GM23338 (cell line): ENCODE data around the gene SLC2A6. TPM values are rescaled to one million over a fixed set of nuclear protein-coding genes. Genes with fewer than 3 reads are reported as not detected.

Experiments
- ATAC-seq: fragments of 200-7000 bp; cut with Tn5 transposase; 3 replicates; pipeline ENCODE4 v1.9.1; 2020
- DNase-seq: peaks from one replicate; pipeline ENCODE4 v3.0.0-alpha.2; 2015; ENCODE audit warnings: low spot score
- H2AFZ ChIP-seq: fragments of 200-600 bp; sonication (generic); 2 replicates; pipeline ENCODE4 v1.8.0; 2016; ENCODE audit warnings: antibody characterized with exemption, mild to moderate bottlenecking, moderate library complexity
- H3F3A ChIP-seq: fragments of 200-600 bp; sonication (generic); replicated peaks from 2 replicates; pipeline ENCODE4 v1.8.0; 2017; ENCODE audit warnings: antibody characterized with exemption, mixed run types, low read depth
- H3K27ac ChIP-seq: fragments of 200-600 bp; sonication (generic); 2 replicates; pipeline ENCODE4 v1.6.1; 2016; ENCODE audit warnings: low read depth
- H3K27me3 ChIP-seq: fragments of 200-600 bp; sonication (generic); 2 replicates; pipeline ENCODE4 v1.8.0; 2016; ENCODE audit warnings: mild to moderate bottlenecking, mixed run types, moderate library complexity; ENCODE audit not compliant: insufficient read depth
- H3K36me3 ChIP-seq: fragments of 200-600 bp; sonication (generic); 2 replicates; pipeline ENCODE4 v1.8.0; 2016; ENCODE audit warnings: mild to moderate bottlenecking; ENCODE audit not compliant: insufficient read depth
- H3K4me1 ChIP-seq: fragments of 200-600 bp; sonication (generic); 2 replicates; pipeline ENCODE4 v1.8.0; 2016; ENCODE audit warnings: mild to moderate bottlenecking, moderate library complexity; ENCODE audit not compliant: insufficient read depth
- H3K4me2 ChIP-seq: fragments of 200-600 bp; sonication (generic); 2 replicates; pipeline ENCODE4 v1.7.1; 2017; ENCODE audit warnings: mixed run types
- H3K4me3 ChIP-seq: fragments of 200-600 bp; sonication (generic); 2 replicates; pipeline ENCODE4 v1.6.1; 2016; ENCODE audit warnings: mixed run types
- H3K79me2 ChIP-seq: fragments of 200-600 bp; sonication (generic); replicated peaks from 2 replicates; pipeline ENCODE4 v1.8.0; 2017; ENCODE audit warnings: mild to moderate bottlenecking; ENCODE audit not compliant: insufficient read depth
- H3K9me2 ChIP-seq: fragments of 200-600 bp; sonication (generic); 2 replicates; pipeline ENCODE4 v1.8.0; 2017; ENCODE audit not compliant: insufficient read depth
- H4K20me1 ChIP-seq: fragments of 200-600 bp; sonication (generic); replicated peaks from 2 replicates; pipeline ENCODE4 v1.8.0; 2017; ENCODE audit warnings: mild to moderate bottlenecking; ENCODE audit not compliant: insufficient read depth
- H3K27ac Mint-ChIP-seq: 2 replicates; pipeline ENCODE4 v1.8.0; 2020; ENCODE audit warnings: inconsistent platforms, mild to moderate bottlenecking, moderate library complexity, mixed read lengths
- H3K27me3 Mint-ChIP-seq: 3 replicates; pipeline ENCODE4 v1.8.0; 2022; ENCODE audit warnings: low read depth, mild to moderate bottlenecking, moderate library complexity, mixed read lengths, inconsistent platforms; ENCODE audit not compliant: insufficient read depth, poor library complexity
- H3K36me3 Mint-ChIP-seq: 3 replicates; pipeline ENCODE4 v1.8.0; 2021; ENCODE audit warnings: low read depth, mild to moderate bottlenecking, inconsistent platforms, moderate library complexity, mixed read lengths
- H3K4me1 Mint-ChIP-seq: 3 replicates; pipeline ENCODE4 v1.8.0; 2020; ENCODE audit warnings: mild to moderate bottlenecking, inconsistent platforms, mixed read lengths
- H3K4me3 Mint-ChIP-seq: 3 replicates; pipeline ENCODE4 v1.8.0; 2021; ENCODE audit warnings: moderate library complexity, mild to moderate bottlenecking, inconsistent platforms, mixed read lengths
- H3K9me3 Mint-ChIP-seq: 3 replicates; pipeline ENCODE4 v1.8.0; 2020; ENCODE audit warnings: moderate library complexity, mild to moderate bottlenecking, inconsistent platforms, mixed read lengths
- CREB1 ChIP-seq: fragments of 250-450 bp; sonication (Bioruptor Pico); IDR thresholded peaks from 2 replicates; pipeline ENCODE4 v1.5.0; 2020; ENCODE audit warnings: low read depth, mild to moderate bottlenecking, moderate library complexity
- JUNB ChIP-seq: IDR thresholded peaks from one replicate; pipeline ENCODE4 v1.6.1; 2016; ENCODE audit warnings: antibody characterized with exemption; ENCODE audit not compliant: unreplicated experiment
- NANOG ChIP-seq: IDR thresholded peaks from 2 replicates; pipeline ENCODE4 v1.6.1; 2016; ENCODE audit warnings: antibody characterized with exemption, borderline replicate concordance
- POLR2AphosphoS5 ChIP-seq: IDR thresholded peaks from 2 replicates; pipeline ENCODE4 v1.6.1; 2016; ENCODE audit warnings: antibody characterized with exemption, low read depth
- STAT1 ChIP-seq: IDR thresholded peaks from one replicate; pipeline ENCODE4 v1.6.1; 2016; ENCODE audit warnings: antibody characterized with exemption; ENCODE audit not compliant: unreplicated experiment
- ZNF114 ChIP-seq: fragments of 250-450 bp; sonication (Bioruptor Pico); IDR thresholded peaks from 2 replicates; pipeline ENCODE4 v1.5.0; 2020; ENCODE audit warnings: mild to moderate bottlenecking, moderate library complexity
- ZNF331 ChIP-seq: fragments of 250-450 bp; sonication (Bioruptor Pico); IDR thresholded peaks from 2 replicates; pipeline ENCODE4 v1.5.0; 2020; ENCODE audit warnings: low read depth, mild to moderate bottlenecking, moderate library complexity
- polyA plus RNA-seq: library from polyadenylated mRNA; unstranded; fragments of >200 nt; fragmentation: Nextera tagmentation; extraction: Ambion mirVana; gene quantifications from 2 replicates; pipeline ENCODE4 v1.2.1, GENCODE V29; 2016
- total RNA-seq: library from RNA; depleted of rRNA; stranded (reverse); fragments of >200 nt; shearing (Covaris generic); gene quantifications from 2 replicates; pipeline ENCODE4 v1.2.3, GENCODE V29; 2014
- TF ChIP-seq, protein P1 (sequence below), 2 experiments: fragments of 200-600 bp in 1 of 2; sonication (generic) in 1 of 2; conservative IDR thresholded peaks; 2 replicates each; pipeline versions ENCODE4 v1.5.1 to v1.6.1; 2016 to 2017; ENCODE audit warnings: antibody characterized with exemption in 2 of 2, low read depth in 2 of 2, mild to moderate bottlenecking in 2 of 2, moderate library complexity in 1 of 2
- TF ChIP-seq, protein P2 (sequence below): IDR thresholded peaks from 2 replicates; pipeline ENCODE4 v1.6.1; 2016; ENCODE audit warnings: antibody characterized with exemption
- TF ChIP-seq, protein P3 (sequence below): IDR thresholded peaks from one replicate; pipeline ENCODE4 v1.6.1; 2018; ENCODE audit warnings: antibody characterized with exemption; ENCODE audit not compliant: unreplicated experiment
- TF ChIP-seq, protein P4 (sequence below): fragments of 250-450 bp; sonication (Bioruptor Pico); IDR thresholded peaks from 2 replicates; pipeline ENCODE4 v1.5.0; 2020; ENCODE audit warnings: mild to moderate bottlenecking, moderate library complexity

The SLC2A6 gene
- total and polyA plus RNA-seq, 2 experiments from 2014 or later, result 17.5 to 39.3 TPM

DNA sequence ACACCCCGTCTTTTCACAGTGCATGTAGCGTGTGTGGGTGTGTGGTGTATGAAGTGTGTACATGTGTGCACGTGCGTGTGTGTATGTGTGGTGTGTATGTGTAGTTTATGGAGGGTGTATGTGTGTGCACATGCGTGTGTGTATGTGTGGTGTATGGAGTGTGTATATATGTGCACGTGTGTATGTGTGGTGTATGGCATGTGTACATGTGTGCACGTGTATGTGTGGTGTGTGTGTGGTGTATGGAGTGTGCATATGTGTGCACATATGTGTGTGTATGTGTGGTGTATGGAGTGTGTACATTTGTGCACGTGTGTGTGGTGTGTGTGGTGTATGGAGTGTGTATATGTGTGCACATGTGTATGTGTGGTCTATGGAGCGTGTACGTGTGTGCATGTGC, 32.7 kb upstream of the SLC2A6 start (continued):
- TF ChIP-seq, protein P1, sequence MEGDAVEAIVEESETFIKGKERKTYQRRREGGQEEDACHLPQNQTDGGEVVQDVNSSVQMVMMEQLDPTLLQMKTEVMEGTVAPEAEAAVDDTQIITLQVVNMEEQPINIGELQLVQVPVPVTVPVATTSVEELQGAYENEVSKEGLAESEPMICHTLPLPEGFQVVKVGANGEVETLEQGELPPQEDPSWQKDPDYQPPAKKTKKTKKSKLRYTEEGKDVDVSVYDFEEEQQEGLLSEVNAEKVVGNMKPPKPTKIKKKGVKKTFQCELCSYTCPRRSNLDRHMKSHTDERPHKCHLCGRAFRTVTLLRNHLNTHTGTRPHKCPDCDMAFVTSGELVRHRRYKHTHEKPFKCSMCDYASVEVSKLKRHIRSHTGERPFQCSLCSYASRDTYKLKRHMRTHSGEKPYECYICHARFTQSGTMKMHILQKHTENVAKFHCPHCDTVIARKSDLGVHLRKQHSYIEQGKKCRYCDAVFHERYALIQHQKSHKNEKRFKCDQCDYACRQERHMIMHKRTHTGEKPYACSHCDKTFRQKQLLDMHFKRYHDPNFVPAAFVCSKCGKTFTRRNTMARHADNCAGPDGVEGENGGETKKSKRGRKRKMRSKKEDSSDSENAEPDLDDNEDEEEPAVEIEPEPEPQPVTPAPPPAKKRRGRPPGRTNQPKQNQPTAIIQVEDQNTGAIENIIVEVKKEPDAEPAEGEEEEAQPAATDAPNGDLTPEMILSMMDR (conservative IDR thresholded peaks at IDR 0.05; ENCODE audit: low read depth in 2 of 2), result no peak
- TF ChIP-seq CREB1 (CRISPR knock-in tag) (no peak), NANOG (no peak), ZNF331 (CRISPR knock-in tag) (no peak), STAT1 (no peak), POLR2AphosphoS5 (no peak), ZNF114 (CRISPR knock-in tag) (no peak)
- TF ChIP-seq, protein P2, sequence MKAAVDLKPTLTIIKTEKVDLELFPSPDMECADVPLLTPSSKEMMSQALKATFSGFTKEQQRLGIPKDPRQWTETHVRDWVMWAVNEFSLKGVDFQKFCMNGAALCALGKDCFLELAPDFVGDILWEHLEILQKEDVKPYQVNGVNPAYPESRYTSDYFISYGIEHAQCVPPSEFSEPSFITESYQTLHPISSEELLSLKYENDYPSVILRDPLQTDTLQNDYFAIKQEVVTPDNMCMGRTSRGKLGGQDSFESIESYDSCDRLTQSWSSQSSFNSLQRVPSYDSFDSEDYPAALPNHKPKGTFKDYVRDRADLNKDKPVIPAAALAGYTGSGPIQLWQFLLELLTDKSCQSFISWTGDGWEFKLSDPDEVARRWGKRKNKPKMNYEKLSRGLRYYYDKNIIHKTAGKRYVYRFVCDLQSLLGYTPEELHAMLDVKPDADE, result no peak
- TF ChIP-seq, protein P3, sequence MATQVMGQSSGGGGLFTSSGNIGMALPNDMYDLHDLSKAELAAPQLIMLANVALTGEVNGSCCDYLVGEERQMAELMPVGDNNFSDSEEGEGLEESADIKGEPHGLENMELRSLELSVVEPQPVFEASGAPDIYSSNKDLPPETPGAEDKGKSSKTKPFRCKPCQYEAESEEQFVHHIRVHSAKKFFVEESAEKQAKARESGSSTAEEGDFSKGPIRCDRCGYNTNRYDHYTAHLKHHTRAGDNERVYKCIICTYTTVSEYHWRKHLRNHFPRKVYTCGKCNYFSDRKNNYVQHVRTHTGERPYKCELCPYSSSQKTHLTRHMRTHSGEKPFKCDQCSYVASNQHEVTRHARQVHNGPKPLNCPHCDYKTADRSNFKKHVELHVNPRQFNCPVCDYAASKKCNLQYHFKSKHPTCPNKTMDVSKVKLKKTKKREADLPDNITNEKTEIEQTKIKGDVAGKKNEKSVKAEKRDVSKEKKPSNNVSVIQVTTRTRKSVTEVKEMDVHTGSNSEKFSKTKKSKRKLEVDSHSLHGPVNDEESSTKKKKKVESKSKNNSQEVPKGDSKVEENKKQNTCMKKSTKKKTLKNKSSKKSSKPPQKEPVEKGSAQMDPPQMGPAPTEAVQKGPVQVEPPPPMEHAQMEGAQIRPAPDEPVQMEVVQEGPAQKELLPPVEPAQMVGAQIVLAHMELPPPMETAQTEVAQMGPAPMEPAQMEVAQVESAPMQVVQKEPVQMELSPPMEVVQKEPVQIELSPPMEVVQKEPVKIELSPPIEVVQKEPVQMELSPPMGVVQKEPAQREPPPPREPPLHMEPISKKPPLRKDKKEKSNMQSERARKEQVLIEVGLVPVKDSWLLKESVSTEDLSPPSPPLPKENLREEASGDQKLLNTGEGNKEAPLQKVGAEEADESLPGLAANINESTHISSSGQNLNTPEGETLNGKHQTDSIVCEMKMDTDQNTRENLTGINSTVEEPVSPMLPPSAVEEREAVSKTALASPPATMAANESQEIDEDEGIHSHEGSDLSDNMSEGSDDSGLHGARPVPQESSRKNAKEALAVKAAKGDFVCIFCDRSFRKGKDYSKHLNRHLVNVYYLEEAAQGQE, result no peak

DNA sequence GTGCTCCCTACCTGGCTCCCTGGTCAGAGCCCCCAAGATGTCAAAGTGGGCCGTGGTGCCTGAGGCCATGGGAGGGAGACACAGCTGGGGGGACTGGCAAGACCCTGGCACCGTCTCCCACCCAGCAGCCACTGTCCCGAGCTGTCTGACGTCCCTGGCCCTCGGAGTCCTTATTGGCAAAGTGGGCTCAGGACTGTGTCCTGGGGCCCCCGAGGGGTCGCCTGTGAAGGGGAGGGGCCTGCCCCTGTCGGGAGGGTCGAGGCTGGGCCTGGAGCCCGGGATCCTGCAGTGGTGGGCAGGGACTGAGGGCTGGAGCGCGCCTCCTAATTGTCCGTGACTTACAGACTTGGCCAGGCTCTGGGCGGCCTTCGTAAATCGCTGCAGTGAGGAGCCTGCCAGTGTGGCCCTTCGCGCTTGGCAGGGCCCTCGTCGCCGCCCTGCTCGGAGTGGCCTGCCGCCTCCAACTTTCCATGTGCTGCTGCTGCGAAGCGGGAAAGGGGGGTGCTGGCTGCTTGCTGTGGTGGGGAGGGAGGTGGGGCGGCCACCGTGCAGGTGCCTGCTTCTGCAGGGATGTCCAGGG, 32.1 kb upstream of the SLC2A6 start:
- Mint-ChIP-seq H3K4me1 (peaks cover 21% of the 10 kb centered on the region), H3K27ac (no peak overlapping the region), H3K36me3 (no peaks in the 10 kb centered on the region), H3K27me3 (peaks cover 11% of the 10 kb centered on the region), H3K9me3 (no peaks in the 10 kb centered on the region), H3K4me3 (no peak overlapping the region; the same call in 2 of the 3 replicates)
- Histone ChIP-seq H3K36me3 (no peaks in the 10 kb centered on the region), H3K4me1 (peaks cover 15% of the 10 kb centered on the region), H3K27me3 (no peaks in the 10 kb centered on the region), H3F3A (peaks cover 5% of the 10 kb centered on the region; the same call in 1 of the 2 replicates), H3K79me2 (no peaks in the 10 kb centered on the region), H3K27ac (no peak overlapping the region), H3K4me3 (no peak overlapping the region), H2AFZ (no peak overlapping the region), H3K4me2 (no peak overlapping the region), H4K20me1 (no peaks in the 10 kb centered on the region), H3K9me2 (no peaks in the 10 kb centered on the region)
- DNase-seq, result no peak
- no peak for ATAC-seq
- TF ChIP-seq, protein P2, result no peak
- TF ChIP-seq JUNB, result no peak
- TF ChIP-seq, protein P4, sequence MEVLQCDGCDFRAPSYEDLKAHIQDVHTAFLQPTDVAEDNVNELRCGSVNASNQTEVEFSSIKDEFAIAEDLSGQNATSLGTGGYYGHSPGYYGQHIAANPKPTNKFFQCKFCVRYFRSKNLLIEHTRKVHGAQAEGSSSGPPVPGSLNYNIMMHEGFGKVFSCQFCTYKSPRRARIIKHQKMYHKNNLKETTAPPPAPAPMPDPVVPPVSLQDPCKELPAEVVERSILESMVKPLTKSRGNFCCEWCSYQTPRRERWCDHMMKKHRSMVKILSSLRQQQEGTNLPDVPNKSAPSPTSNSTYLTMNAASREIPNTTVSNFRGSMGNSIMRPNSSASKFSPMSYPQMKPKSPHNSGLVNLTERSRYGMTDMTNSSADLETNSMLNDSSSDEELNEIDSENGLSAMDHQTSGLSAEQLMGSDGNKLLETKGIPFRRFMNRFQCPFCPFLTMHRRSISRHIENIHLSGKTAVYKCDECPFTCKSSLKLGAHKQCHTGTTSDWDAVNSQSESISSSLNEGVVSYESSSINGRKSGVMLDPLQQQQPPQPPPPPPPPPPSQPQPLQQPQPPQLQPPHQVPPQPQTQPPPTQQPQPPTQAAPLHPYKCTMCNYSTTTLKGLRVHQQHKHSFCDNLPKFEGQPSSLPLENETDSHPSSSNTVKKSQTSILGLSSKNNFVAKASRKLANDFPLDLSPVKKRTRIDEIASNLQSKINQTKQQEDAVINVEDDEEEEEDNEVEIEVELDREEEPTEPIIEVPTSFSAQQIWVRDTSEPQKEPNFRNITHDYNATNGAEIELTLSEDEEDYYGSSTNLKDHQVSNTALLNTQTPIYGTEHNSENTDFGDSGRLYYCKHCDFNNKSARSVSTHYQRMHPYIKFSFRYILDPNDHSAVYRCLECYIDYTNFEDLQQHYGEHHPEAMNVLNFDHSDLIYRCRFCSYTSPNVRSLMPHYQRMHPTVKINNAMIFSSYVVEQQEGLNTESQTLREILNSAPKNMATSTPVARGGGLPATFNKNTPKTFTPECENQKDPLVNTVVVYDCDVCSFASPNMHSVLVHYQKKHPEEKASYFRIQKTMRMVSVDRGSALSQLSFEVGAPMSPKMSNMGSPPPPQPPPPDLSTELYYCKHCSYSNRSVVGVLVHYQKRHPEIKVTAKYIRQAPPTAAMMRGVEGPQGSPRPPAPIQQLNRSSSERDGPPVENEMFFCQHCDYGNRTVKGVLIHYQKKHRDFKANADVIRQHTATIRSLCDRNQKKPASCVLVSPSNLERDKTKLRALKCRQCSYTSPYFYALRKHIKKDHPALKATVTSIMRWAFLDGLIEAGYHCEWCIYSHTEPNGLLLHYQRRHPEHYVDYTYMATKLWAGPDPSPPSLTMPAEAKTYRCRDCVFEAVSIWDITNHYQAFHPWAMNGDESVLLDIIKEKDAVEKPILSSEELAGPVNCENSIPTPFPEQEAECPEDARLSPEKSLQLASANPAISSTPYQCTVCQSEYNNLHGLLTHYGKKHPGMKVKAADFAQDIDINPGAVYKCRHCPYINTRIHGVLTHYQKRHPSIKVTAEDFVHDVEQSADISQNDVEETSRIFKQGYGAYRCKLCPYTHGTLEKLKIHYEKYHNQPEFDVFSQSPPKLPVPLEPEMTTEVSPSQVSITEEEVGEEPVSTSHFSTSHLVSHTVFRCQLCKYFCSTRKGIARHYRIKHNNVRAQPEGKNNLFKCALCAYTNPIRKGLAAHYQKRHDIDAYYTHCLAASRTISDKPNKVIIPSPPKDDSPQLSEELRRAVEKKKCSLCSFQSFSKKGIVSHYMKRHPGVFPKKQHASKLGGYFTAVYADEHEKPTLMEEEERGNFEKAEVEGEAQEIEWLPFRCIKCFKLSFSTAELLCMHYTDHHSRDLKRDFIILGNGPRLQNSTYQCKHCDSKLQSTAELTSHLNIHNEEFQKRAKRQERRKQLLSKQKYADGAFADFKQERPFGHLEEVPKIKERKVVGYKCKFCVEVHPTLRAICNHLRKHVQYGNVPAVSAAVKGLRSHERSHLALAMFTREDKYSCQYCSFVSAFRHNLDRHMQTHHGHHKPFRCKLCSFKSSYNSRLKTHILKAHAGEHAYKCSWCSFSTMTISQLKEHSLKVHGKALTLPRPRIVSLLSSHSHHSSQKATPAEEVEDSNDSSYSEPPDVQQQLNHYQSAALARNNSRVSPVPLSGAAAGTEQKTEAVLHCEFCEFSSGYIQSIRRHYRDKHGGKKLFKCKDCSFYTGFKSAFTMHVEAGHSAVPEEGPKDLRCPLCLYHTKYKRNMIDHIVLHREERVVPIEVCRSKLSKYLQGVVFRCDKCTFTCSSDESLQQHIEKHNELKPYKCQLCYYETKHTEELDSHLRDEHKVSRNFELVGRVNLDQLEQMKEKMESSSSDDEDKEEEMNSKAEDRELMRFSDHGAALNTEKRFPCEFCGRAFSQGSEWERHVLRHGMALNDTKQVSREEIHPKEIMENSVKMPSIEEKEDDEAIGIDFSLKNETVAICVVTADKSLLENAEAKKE (CRISPR knock-in tag), result no peak
- no peak for TF ChIP-seq STAT1
- TF ChIP-seq NANOG, result no peak
